Fibroblast of pulmonary artery (primary cell): ENCODE results near the gene LRCH3.

Experiments used
- DNase-seq: peaks from one replicate; pipeline ENCODE4 v3.0.0-alpha.2; 2010; ENCODE audit warnings: low read depth
- H3K4me3 ChIP-seq: replicated peaks from 2 replicates; pipeline ENCODE4 v1.5.1; 2011; ENCODE audit warnings: low read depth, mild to moderate bottlenecking, control low read depth, low read length, moderate library complexity
- CTCF ChIP-seq: IDR thresholded peaks from 2 replicates; pipeline ENCODE4 v1.5.1; 2011; ENCODE audit warnings: mild to moderate bottlenecking, control low read depth, low read length, inconsistent platforms; ENCODE audit errors: missing control alignments

LRCH3 gene

GRCh38 chr3:197830308-197830966, 39.4 kb downstream of the LRCH3 start:
- DNase-seq, result no peak
- no peak overlapping the region for H3K4me3 ChIP-seq
- no peak for TF ChIP-seq CTCF

- H3K4me3 ChIP-seq, result no peak overlapping the region
- TF ChIP-seq CTCF, result no peak
- no peak for DNase-seq
Observed at GRCh38 chr3:197830967-197831313, 39.9 kb downstream of the LRCH3 start.

- TF ChIP-seq CTCF, result no peak
- no peak overlapping the region for H3K4me3 ChIP-seq
- DNase-seq, result no peak
Observed at GRCh38 chr3:197833930-197834715, 43.1 kb downstream of the LRCH3 start.

GRCh38 chr3:197835509-197835908, 44.5 kb downstream of the LRCH3 start:
- H3K4me3 ChIP-seq, result no peak overlapping the region
- TF ChIP-seq CTCF, result no peak
- no peak for DNase-seq

- DNase-seq, result no peak
- no peak overlapping the region for H3K4me3 ChIP-seq
Observed at GRCh38 chr3:197836244-197836643, 45.2 kb downstream of the LRCH3 start.

GRCh38 chr3:197837282-197837681, 46.2 kb downstream of the LRCH3 start:
- DNase-seq, result no peak
- H3K4me3 ChIP-seq, result no peak overlapping the region
- TF ChIP-seq CTCF, result no peak

More at GRCh38 chr3:197836244-197836643, 45.2 kb downstream of the LRCH3 start:
- TF ChIP-seq CTCF, result no peak

- DNase-seq, result no peak
- no peak for TF ChIP-seq CTCF
- no peak overlapping the region for H3K4me3 ChIP-seq
Observed at GRCh38 chr3:197841789-197842188, 50.7 kb downstream of the LRCH3 start.
